ENCODE data around the gene FGD4.

- TF ChIP-seq CTCF (IDR thresholded peaks at IDR 0.05) (no peak), POLR2A (IDR thresholded peaks at IDR 0.05) (no peak)
Measured at GRCh38 chr12:32505067-32505945, 105.9 kb downstream of the FGD4 start.

Measured in testis (tissue), 2 donors.